Measurements from ENCODE around the gene SPEF1.

- TF ChIP-seq CTCF (IDR thresholded peaks at IDR 0.05; ENCODE audit: low read depth, low read length, poor library complexity, severe bottlenecking) (peak; percentile 52), EZH2phosphoT487 (IDR thresholded peaks at IDR 0.05; ENCODE audit: borderline replicate concordance, low read length) (no peak)
Measured at GRCh38 chr20:3781153-3781910, at the start of gene SPEF1.

Data from DOHH2 (cell line).